IMR-90 (cell line): ENCODE results near the gene HMOX1. TPM values are rescaled to one million over a fixed set of nuclear protein-coding genes. Genes with fewer than 3 reads are reported as not detected.

Experiments used
- ATAC-seq: fragments of 200-7000 bp; cut with Tn5 transposase; 2 replicates; pipeline ENCODE4 v1.9.1; 2020; ENCODE audit warnings: low read depth, mild to moderate bottlenecking, moderate library complexity
- BruUV-seq: library from RNA; stranded (reverse); fragments of 400-500 nt; replicated peaks from 2 replicates; lab custom pipeline; 2021; lab: Mats Ljungman, UMichigan
- CTCF ChIA-PET: fragments of 300-600 bp; formaldehyde crosslinking; extraction: SDS; loops from one replicate; lab custom pipeline; 2021; ENCODE audit warnings: antibody characterized with exemption; lab: Yijun Ruan, JAX
- POLR2A ChIA-PET: fragments of 300-600 bp; sonication (Branson Sonifier 250); formaldehyde crosslinking; loops from one replicate; lab custom pipeline; 2022; ENCODE audit warnings: antibody characterized with exemption; ENCODE audit not compliant: unreplicated experiment; lab: Charles Lee
- DNase-seq: peaks from one replicate; pipeline ENCODE4 v3.0.0; 2013
- H2AFZ ChIP-seq: replicated peaks from 2 replicates; pipeline ENCODE3; 2013; ENCODE audit warnings: low read length, mild to moderate bottlenecking; ENCODE audit not compliant: poor library complexity
- H2AK5ac ChIP-seq: 2 replicates; pipeline ENCODE4 v1.6.1; 2013; ENCODE audit warnings: low read depth, low read length, inconsistent platforms
- H2AK9ac ChIP-seq: replicated peaks from 2 replicates; pipeline ENCODE3; 2013; ENCODE audit warnings: mild to moderate bottlenecking, low read depth, low read length, moderate library complexity; ENCODE audit not compliant: poor library complexity
- H2BK120ac ChIP-seq: 2 replicates; pipeline ENCODE4 v1.6.1; 2013; ENCODE audit warnings: low read depth, low read length, inconsistent platforms
- H2BK15ac ChIP-seq: 3 replicates; pipeline ENCODE4 v1.6.1; 2013; ENCODE audit warnings: low read depth, low read length, inconsistent platforms
- H2BK20ac ChIP-seq: 2 replicates; pipeline ENCODE4 v1.6.1; 2013; ENCODE audit warnings: low read depth, mild to moderate bottlenecking, inconsistent platforms, low read length, moderate library complexity
- H2BK5ac ChIP-seq: 2 replicates; pipeline ENCODE4 v1.6.1; 2013; ENCODE audit warnings: mild to moderate bottlenecking, low read depth, low read length, inconsistent platforms; ENCODE audit not compliant: poor library complexity, severe bottlenecking
- H3K14ac ChIP-seq: replicated peaks from 2 replicates; pipeline ENCODE4 v1.6.1; 2013; ENCODE audit warnings: low read depth, low read length, inconsistent platforms
- H3K18ac ChIP-seq: 2 replicates; pipeline ENCODE4 v1.6.1; 2013; ENCODE audit warnings: low read depth, low read length, control low read depth
- H3K23ac ChIP-seq: 2 replicates; pipeline ENCODE4 v1.6.1; 2013; ENCODE audit warnings: low read depth, low read length, inconsistent platforms
- H3K27ac ChIP-seq: 2 replicates; pipeline ENCODE4 v1.5.1; 2013; ENCODE audit warnings: mild to moderate bottlenecking, control low read depth, low read length; ENCODE audit not compliant: insufficient read depth
- H3K27me3 ChIP-seq: 2 replicates; pipeline ENCODE4 v1.6.1; 2013; ENCODE audit warnings: low read length; ENCODE audit not compliant: control insufficient read depth, insufficient read depth
- H3K36me3 ChIP-seq: 2 replicates; pipeline ENCODE4 v1.6.1; 2013; ENCODE audit warnings: low read length, mixed read lengths; ENCODE audit not compliant: control insufficient read depth, insufficient read depth
- H3K4ac ChIP-seq: 2 replicates; pipeline ENCODE4 v1.6.1; 2013; ENCODE audit warnings: low read depth, low read length, inconsistent platforms
- H3K4me1 ChIP-seq: 2 replicates; pipeline ENCODE4 v1.6.1; 2013; ENCODE audit warnings: low read length, mixed read lengths; ENCODE audit not compliant: control insufficient read depth, insufficient read depth
- H3K4me2 ChIP-seq: 2 replicates; pipeline ENCODE4 v1.6.1; 2013; ENCODE audit warnings: low read depth, mild to moderate bottlenecking, control low read depth, low read length, moderate library complexity
- H3K4me3 ChIP-seq: 2 replicates; pipeline ENCODE4 v1.5.1; 2013; ENCODE audit warnings: low read depth, mild to moderate bottlenecking, control low read depth, low read length, moderate library complexity; ENCODE audit not compliant: insufficient read depth
- H3K56ac ChIP-seq: 2 replicates; pipeline ENCODE4 v1.6.1; 2013; ENCODE audit warnings: low read length, inconsistent platforms; ENCODE audit not compliant: insufficient read depth; ENCODE audit errors: extremely low read depth
- H3K79me1 ChIP-seq, 2 experiments: 2 replicates each; pipeline ENCODE4 v1.6.1; 2013; ENCODE audit warnings: low read length in 2 of 2, inconsistent platforms in 1 of 2, low read depth in 1 of 2
- H3K9ac ChIP-seq: 2 replicates; pipeline ENCODE4 v1.6.1; 2013; ENCODE audit warnings: low read depth, low read length, control low read depth
- H3K9me1 ChIP-seq: 2 replicates; pipeline ENCODE4 v1.6.1; 2013; ENCODE audit warnings: low read length, inconsistent platforms; ENCODE audit not compliant: insufficient read depth
- H3K9me3 ChIP-seq: 2 replicates; pipeline ENCODE4 v1.6.1; 2013; ENCODE audit warnings: low read length; ENCODE audit not compliant: control insufficient read depth, insufficient read depth
- H4K20me1 ChIP-seq: 2 replicates; pipeline ENCODE4 v1.6.1; 2013; ENCODE audit warnings: low read length, inconsistent platforms; ENCODE audit not compliant: insufficient read depth
- H4K5ac ChIP-seq: 2 replicates; pipeline ENCODE4 v1.6.1; 2013; ENCODE audit warnings: mild to moderate bottlenecking, low read depth, low read length, control low read depth
- H4K8ac ChIP-seq, 2 experiments: 2 replicates each; pipeline ENCODE4 v1.6.1; 2013; ENCODE audit warnings: low read depth in 2 of 2, low read length in 2 of 2, control low read depth in 1 of 2, inconsistent platforms in 1 of 2
- H4K91ac ChIP-seq: 2 replicates; pipeline ENCODE4 v1.6.1; 2013; ENCODE audit warnings: low read depth, low read length, inconsistent platforms; ENCODE audit not compliant: insufficient read depth
- FOS ChIP-seq: fragments of 150-350 bp; IDR thresholded peaks from 2 replicates; pipeline ENCODE4 v1.6.1; 2016; ENCODE audit warnings: low read depth, low read length
- RFX5 ChIP-seq: IDR thresholded peaks from 2 replicates; pipeline ENCODE4 v1.8.0; 2012; ENCODE audit warnings: low read depth, mild to moderate bottlenecking, low read length, moderate library complexity
- WGBS, 2 experiments: methylation state at CpG; one replicate each; pipeline versions ENCODE4 v1.1.5 to v1.1.7; 2013; ENCODE audit warnings: missing lambda C conversion rate in 2 of 2; ENCODE audit not compliant: insufficient read length in 1 of 2; ENCODE audit errors: extremely low coverage in 2 of 2; 5-methylcytosine and 5-hydroxymethylcytosine counted together
- dilution Hi-C: fragments of 300-500 bp; cut with HindIII; formaldehyde crosslinking; loops from one replicate; pipeline ENCODE4 v1.14.3; 2018; ENCODE audit warnings: low sequenced_read_pairs; ENCODE audit not compliant: unreplicated experiment
- in situ Hi-C: fragments of 300-500 bp; cut with MboI; formaldehyde crosslinking; loops from 3 replicates; pipeline ENCODE4 v1.14.3; 2019; ENCODE audit warnings: low sequenced_read_pairs, inconsistent platforms, mixed read lengths
- intact Hi-C: fragments of 100-400 bp; cut with micrococcal nuclease; formaldehyde crosslinking; loops from 2 replicates; pipeline ENCODE4 v1.10.0; 2022
- polyA plus RNA-seq, 3 experiments: library from polyadenylated mRNA; depleted of rRNA; stranded (reverse); fragments of >200 nt; gene quantifications; 2 replicates each; pipeline ENCODE4 v1.2.3, GENCODE V29; 2012; ENCODE audit warnings: low replicate concordance in 1 of 3
- total RNA-seq: library from RNA; depleted of rRNA; stranded (reverse); fragments of >200 nt; gene quantifications from 2 replicates; pipeline ENCODE4 v1.2.3, GENCODE V29; 2012
- TF ChIP-seq, protein P1 (sequence below): conservative IDR thresholded peaks from 2 replicates; pipeline ENCODE4 v1.5.1; 2012; ENCODE audit warnings: mild to moderate bottlenecking, low read depth, low read length, improper control_type of control experiment

The HMOX1 gene
- total and polyA plus RNA-seq, 2 of the 4 experiments (the other 2 are of a cell fraction) = 23.1 to 50.5 TPM

DNA sequence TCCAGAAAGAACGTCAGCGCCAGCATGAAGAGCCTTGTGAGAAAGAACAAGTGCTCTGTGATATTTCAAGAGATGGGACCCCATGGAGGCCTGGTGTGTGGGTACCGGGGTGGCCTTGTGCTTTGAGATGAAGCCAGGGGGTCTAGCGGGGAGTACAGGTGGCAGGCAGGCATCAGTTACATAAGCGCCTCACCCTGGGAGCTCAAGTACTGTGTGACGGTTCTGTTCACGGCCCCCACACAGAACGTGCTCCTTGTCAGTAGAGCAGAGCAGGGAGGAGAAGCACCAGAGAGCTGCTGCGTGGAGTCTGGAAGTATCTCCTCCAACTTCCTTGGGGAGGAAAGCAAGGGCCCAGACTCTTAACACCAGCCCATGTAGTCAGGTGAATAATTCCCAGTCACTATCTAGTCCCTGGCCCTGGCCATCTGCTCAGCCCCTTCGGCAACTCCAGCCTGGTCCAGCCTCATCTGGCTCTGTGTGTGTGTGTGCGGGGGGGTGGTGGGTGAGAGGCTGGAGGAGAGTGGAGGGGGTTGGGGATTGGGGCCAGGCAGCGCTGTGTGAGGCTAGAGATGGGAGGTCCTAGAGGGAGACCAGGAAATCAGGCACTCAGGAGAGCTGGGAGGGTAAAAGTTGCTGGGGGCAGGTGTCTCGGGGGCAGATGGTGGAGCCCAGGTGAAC lies 51.5 kb downstream of the HMOX1 start:
- ATAC-seq (no peak), DNase-seq (no peak)
- ChIA-PET POLR2A (no interaction called here), CTCF (no interaction called here)
- Histone ChIP-seq H3K4me2 (no peak overlapping the region), H3K79me1 (peaks cover 0 to 14% of the 10 kb centered on the region in 2 experiments; a peak in 1 of 4 replicates), H2AK5ac (no peak overlapping the region), H2BK20ac (peak overlapping the region; percentile 28; the same call in 1 of the 2 replicates), H4K5ac (no peak overlapping the region), H3K36me3 (no peaks in the 10 kb centered on the region), H2BK5ac (no peak overlapping the region), H3K4me1 (0 out of 2 replicates have a peak, but pooled peaks cover 2% of the 10 kb centered on the region), H3K56ac (no peak overlapping the region), H3K9me1 (no peaks in the 10 kb centered on the region), H3K9me3 (peaks cover 10% of the 10 kb centered on the region), H3K27ac (no peak overlapping the region), H3K14ac (no peak overlapping the region), H2BK120ac (no peak overlapping the region), H2BK15ac (no peak overlapping the region), H4K8ac (no peak overlapping the region), H3K9ac (no peak overlapping the region), H4K91ac (no peak overlapping the region), H3K4me3 (no peak overlapping the region), H3K23ac (no peak overlapping the region), H3K18ac (no peak overlapping the region), H3K4ac (no peak overlapping the region), H3K27me3 (no peaks in the 10 kb centered on the region), H2AK9ac (peak overlapping the region; percentile 1), H2AFZ (no peak overlapping the region), H4K20me1 (peaks cover 3% of the 10 kb centered on the region; the same call in 1 of the 2 replicates)
- in situ Hi-C loops (loop anchor here (5.0 to 10.0 kb wide), 3 partner anchors 150 to 692 kb away; no protein-coding TSS in a partner anchor), intact Hi-C loops (loop anchor here (5.0 to 10.0 kb wide), 3 partner anchors 135 to 492 kb away; no protein-coding TSS in a partner anchor), dilution Hi-C loops (no loop called here)
- no peak for TF ChIP-seq FOS
- TF ChIP-seq RFX5 = no peak
- TF ChIP-seq, protein P1, sequence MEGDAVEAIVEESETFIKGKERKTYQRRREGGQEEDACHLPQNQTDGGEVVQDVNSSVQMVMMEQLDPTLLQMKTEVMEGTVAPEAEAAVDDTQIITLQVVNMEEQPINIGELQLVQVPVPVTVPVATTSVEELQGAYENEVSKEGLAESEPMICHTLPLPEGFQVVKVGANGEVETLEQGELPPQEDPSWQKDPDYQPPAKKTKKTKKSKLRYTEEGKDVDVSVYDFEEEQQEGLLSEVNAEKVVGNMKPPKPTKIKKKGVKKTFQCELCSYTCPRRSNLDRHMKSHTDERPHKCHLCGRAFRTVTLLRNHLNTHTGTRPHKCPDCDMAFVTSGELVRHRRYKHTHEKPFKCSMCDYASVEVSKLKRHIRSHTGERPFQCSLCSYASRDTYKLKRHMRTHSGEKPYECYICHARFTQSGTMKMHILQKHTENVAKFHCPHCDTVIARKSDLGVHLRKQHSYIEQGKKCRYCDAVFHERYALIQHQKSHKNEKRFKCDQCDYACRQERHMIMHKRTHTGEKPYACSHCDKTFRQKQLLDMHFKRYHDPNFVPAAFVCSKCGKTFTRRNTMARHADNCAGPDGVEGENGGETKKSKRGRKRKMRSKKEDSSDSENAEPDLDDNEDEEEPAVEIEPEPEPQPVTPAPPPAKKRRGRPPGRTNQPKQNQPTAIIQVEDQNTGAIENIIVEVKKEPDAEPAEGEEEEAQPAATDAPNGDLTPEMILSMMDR = no peak
- WGBS, 2 experiments = 100% methylated on average over 3 of the region's 13 CpGs; no CpG with 5 or more reads in 1 of the 2 experiments
- no TSS peak for BruUV-seq
